A549 (cell line): ENCODE results near the gene UGT2B28.
"Not testable (repeated sequence)": the region's sequence is repeated elsewhere in the genome, so short reads cannot be mapped to it uniquely, and the experiment has no call there.

Experiments
- BCL3 ChIP-seq: fragments of >200 bp; sonication (Bioruptor Twin); formaldehyde crosslinking; IDR thresholded peaks from 3 replicates; pipeline ENCODE4 v1.6.1; 2016
- CBX2 ChIP-seq: fragments of 200-600 bp; sonication (generic); IDR thresholded peaks from 2 replicates; pipeline ENCODE4 v1.6.1; 2016; ENCODE audit warnings: low read depth, mild to moderate bottlenecking, borderline replicate concordance
- CEBPB ChIP-seq, 2 experiments: fragments of >200 bp in 1 of 2; sonication (Bioruptor Twin) in 1 of 2; formaldehyde crosslinking in 1 of 2; IDR thresholded peaks; 2 replicates each; pipeline ENCODE4 v1.6.1; 2012 to 2016
- CTCF ChIP-seq: fragments of >200 bp; sonication (Bioruptor Twin); formaldehyde crosslinking; IDR thresholded peaks from 3 replicates; pipeline ENCODE4 v1.5.1; 2016
- ELK1 ChIP-seq: fragments of 150-350 bp; IDR thresholded peaks from 2 replicates; pipeline ENCODE4 v1.6.1; 2014; ENCODE audit warnings: low read depth, mild to moderate bottlenecking, low read length
- EP300 ChIP-seq, 2 experiments: fragments of >200 bp; sonication (Bioruptor Twin); formaldehyde crosslinking; IDR thresholded peaks; 2 replicates in 1 of 2; 3 replicates in 1 of 2; pipeline ENCODE4 v1.6.1; 2016 to 2017
- MAFK ChIP-seq: fragments of 450-650 bp; IDR thresholded peaks from 2 replicates; pipeline ENCODE4 v1.6.1; 2014; ENCODE audit not compliant: partially characterized antibody
- MAZ ChIP-seq: fragments of 150-350 bp; IDR thresholded peaks from 2 replicates; pipeline ENCODE4 v1.6.1; 2014; ENCODE audit warnings: antibody characterized with exemption, low read depth, low read length, borderline replicate concordance
- NFE2L2 ChIP-seq: fragments of 150-350 bp; conservative IDR thresholded peaks from 2 replicates; pipeline ENCODE4 v1.6.1; 2014; ENCODE audit warnings: low read length
- POLR2A ChIP-seq: IDR thresholded peaks from 2 replicates; pipeline ENCODE4 v1.6.1; 2012; ENCODE audit warnings: mild to moderate bottlenecking, low read length
- POLR2AphosphoS2 ChIP-seq: conservative IDR thresholded peaks from 2 replicates; pipeline ENCODE4 v1.6.1; 2012; ENCODE audit warnings: low read length, improper control_type of control experiment, inconsistent platforms
- RAD21 ChIP-seq, 2 experiments: fragments of >200 bp in 1 of 2; sonication (Bioruptor Twin) in 1 of 2; formaldehyde crosslinking in 1 of 2; IDR thresholded peaks in 1 of 2; conservative IDR thresholded peaks in 1 of 2; 2 replicates in 1 of 2; 3 replicates in 1 of 2; pipeline ENCODE4 v1.6.1; 2012 to 2018; ENCODE audit warnings: inconsistent platforms in 1 of 2

GRCh38 chr4:69296356-69296755, 16.1 kb downstream of the UGT2B28 start:
- not testable (repeated sequence) for TF ChIP-seq CTCF; POLR2A; EP300 (IDR thresholded peaks at IDR 0.05); RAD21 (conservative IDR thresholded peaks at IDR 0.05 in 1 of 2, IDR thresholded peaks at IDR 0.05 in 1 of 2); MAFK; CBX2; BCL3; MAZ; POLR2AphosphoS2; CEBPB (IDR thresholded peaks at IDR 0.05); NFE2L2; ELK1
